Effector memory CD8-positive, alpha-beta T cell (primary cell): ENCODE measurements around the gene MPI.
A peak's percentile ranks its signal among the peaks of the same experiment; 100 is the strongest.

Experiments
- ATAC-seq: fragments of 150-1000 bp; cut with Tn5 transposase; replicated peaks from 2 replicates; pipeline ENCODE4 v1.10.0; 2021; ENCODE audit warnings: mild to moderate bottlenecking, moderate library complexity
- DNase-seq, 3 experiments: peaks; one replicate each; pipeline ENCODE4 v3.0.0; 2021
- H3K27ac Mint-ChIP-seq, 2 donors: one replicate each; pipeline ENCODE4 v1.8.0; 2022; ENCODE audit warnings: mild to moderate bottlenecking in 2 of 2, mixed read lengths in 2 of 2, moderate library complexity in 2 of 2
- H3K27me3 Mint-ChIP-seq, 2 donors: one replicate each; pipeline ENCODE4 v1.8.0; 2022; ENCODE audit warnings: mixed read lengths in 2 of 2
- H3K36me3 Mint-ChIP-seq: one replicate; pipeline ENCODE4 v1.8.0; 2022; ENCODE audit warnings: mild to moderate bottlenecking, moderate library complexity, mixed read lengths; ENCODE audit not compliant: insufficient read depth
- H3K4me1 Mint-ChIP-seq, 2 donors: one replicate each; pipeline ENCODE4 v1.8.0; 2022; ENCODE audit warnings: low read depth in 2 of 2, mixed read lengths in 2 of 2
- H3K4me3 Mint-ChIP-seq, 2 donors: one replicate each; pipeline ENCODE4 v1.8.0; 2022; ENCODE audit warnings: mild to moderate bottlenecking in 2 of 2, mixed read lengths in 2 of 2, moderate library complexity in 2 of 2
- H3K9me3 Mint-ChIP-seq, 2 donors: one replicate each; pipeline ENCODE4 v1.8.0; 2022; ENCODE audit warnings: mixed read lengths in 2 of 2

MPI gene

DNA sequence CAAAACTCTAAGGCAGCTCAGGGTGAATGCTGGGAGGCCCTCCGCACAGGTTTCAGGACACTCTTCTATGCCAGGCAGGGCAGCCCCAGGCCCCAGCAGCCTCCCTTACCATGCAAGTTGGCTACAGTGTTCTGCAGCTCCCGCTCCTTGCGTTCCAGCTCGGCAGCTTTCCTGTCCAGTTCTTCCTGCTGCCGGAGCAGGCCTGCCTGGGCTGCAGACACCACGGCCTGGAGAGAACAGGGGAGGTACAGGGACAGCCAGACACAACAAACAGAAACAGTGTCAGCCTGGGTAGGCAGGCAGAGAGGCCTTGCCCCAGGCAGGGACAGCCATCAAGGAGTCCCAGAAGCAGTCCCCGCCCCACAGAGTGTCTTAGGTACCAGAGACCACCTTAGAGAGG lies 37.9 kb upstream of the MPI start:
- peaks cover 10 to 16% of the 10 kb centered on the region in 2 donors for H3K4me1 Mint-ChIP-seq
- H3K27ac Mint-ChIP-seq, result no peak overlapping the region
- ATAC-seq (no peak), DNase-seq (no peak)
- H3K36me3 Mint-ChIP-seq, result peaks cover 51% of the 10 kb centered on the region
- H3K4me3 Mint-ChIP-seq, result no peak overlapping the region
- no peaks in the 10 kb centered on the region for H3K27me3 Mint-ChIP-seq
- no peaks in the 10 kb centered on the region for H3K9me3 Mint-ChIP-seq

- no peak overlapping the region for H3K27ac Mint-ChIP-seq
- H3K4me3 Mint-ChIP-seq, result no peak overlapping the region
- peaks cover 31 to 39% of the 10 kb centered on the region in 2 donors for H3K4me1 Mint-ChIP-seq
Observed at GRCh38 chr15:74854453-74855022, 35.3 kb upstream of the MPI start.

GRCh38 chr15:74855857-74856256 lies 34.0 kb upstream of the MPI start:
- no peak for DNase-seq
- Mint-ChIP-seq H3K4me3 (no peak overlapping the region), H3K27me3 (no peaks in the 10 kb centered on the region), H3K4me1 (peaks cover 34 to 39% of the 10 kb centered on the region in 2 donors), H3K27ac (peak overlapping the region; percentile 85 to 93), H3K9me3 (no peaks in the 10 kb centered on the region), H3K36me3 (peaks cover 46% of the 10 kb centered on the region)
- ATAC-seq, result no peak

More at GRCh38 chr15:74854453-74855022, 35.3 kb upstream of the MPI start:
- Mint-ChIP-seq H3K9me3 (no peaks in the 10 kb centered on the region), H3K36me3 (peaks cover 50% of the 10 kb centered on the region), H3K27me3 (no peaks in the 10 kb centered on the region)
- ATAC-seq, result no peak
- no peak for DNase-seq

- DNase-seq (no peak), ATAC-seq (no peak)
- Mint-ChIP-seq H3K27me3 (no peaks in the 10 kb centered on the region), H3K36me3 (peaks cover 46% of the 10 kb centered on the region), H3K4me1 (peaks cover 34 to 42% of the 10 kb centered on the region in 2 donors), H3K27ac (peak overlapping the region; percentile 74 to 93), H3K4me3 (peak overlapping the region in 1 of 2 donors; percentile 1), H3K9me3 (no peaks in the 10 kb centered on the region)
Observed at GRCh38 chr15:74856537-74856936, 33.3 kb upstream of the MPI start.

DNA sequence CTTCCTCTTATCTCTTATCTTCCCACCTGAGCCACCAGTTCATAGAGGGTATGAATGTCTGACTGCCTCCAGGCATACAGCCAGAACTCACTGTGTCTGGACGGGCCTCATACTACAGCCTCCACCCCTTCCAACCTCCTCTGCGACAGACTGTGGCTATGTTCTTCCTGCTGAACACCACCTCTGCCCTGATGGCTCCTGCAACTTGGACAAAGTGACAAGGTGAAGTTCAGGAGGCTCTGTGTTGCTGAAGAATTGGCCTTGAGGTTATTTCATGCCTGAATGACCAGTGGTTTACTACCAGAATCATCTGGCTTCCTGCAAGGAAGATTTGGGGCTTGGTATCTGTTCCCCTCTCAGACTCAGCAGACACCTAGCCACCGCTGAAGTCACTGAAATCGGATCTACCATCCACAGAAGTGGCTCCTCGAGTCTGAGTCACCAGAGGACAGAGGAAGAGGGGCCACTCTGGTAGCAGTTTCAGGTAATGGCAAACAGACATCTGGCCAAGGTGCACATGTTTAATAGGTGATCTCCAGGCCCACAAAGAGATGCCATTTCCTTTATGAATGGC lies 32.7 kb upstream of the MPI start:
- peak overlapping the region in 1 of 2 donors; percentile 1 for H3K4me3 Mint-ChIP-seq
- peaks cover 34 to 42% of the 10 kb centered on the region in 2 donors for H3K4me1 Mint-ChIP-seq
- ATAC-seq, result peak; percentile 70
- H3K27me3 Mint-ChIP-seq, result no peaks in the 10 kb centered on the region
- H3K36me3 Mint-ChIP-seq, result peaks cover 49% of the 10 kb centered on the region
- DNase-seq, result no peak
- no peaks in the 10 kb centered on the region for H3K9me3 Mint-ChIP-seq
- H3K27ac Mint-ChIP-seq, result peak overlapping the region; percentile 74 to 93

- H3K4me1 Mint-ChIP-seq, result peaks cover 34 to 42% of the 10 kb centered on the region in 2 donors
- peaks cover 52% of the 10 kb centered on the region for H3K36me3 Mint-ChIP-seq
- H3K27me3 Mint-ChIP-seq, result no peaks in the 10 kb centered on the region
- ATAC-seq (peak; percentile 81), DNase-seq (no peak)
- H3K9me3 Mint-ChIP-seq, result no peaks in the 10 kb centered on the region
- peak overlapping the region; percentile 74 to 93 for H3K27ac Mint-ChIP-seq
- peak overlapping the region; percentile 30 to 68 for H3K4me3 Mint-ChIP-seq
Observed at GRCh38 chr15:74857671-74858368, 32.0 kb upstream of the MPI start.

DNA sequence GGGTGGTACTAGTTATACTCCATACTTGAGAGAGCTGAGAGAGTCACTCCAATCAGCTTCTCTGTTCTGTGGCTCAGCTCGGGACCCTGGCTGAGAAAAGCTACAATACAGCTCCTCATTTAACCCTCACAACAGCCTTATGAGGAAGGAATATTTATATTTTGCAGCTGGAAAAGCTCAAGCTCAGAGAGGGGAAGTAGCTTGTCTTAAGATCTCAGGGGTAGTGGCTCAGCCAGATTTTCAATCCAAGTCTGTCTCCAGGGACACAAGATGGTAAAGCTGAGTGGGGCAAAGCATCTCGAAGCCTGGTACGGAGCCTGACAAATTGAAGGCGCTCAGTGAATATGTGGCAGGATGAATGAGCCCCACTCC lies 31.5 kb upstream of the MPI start:
- H3K4me3 Mint-ChIP-seq, result peak overlapping the region; percentile 30 to 68
- no peak for DNase-seq
- H3K9me3 Mint-ChIP-seq, result no peaks in the 10 kb centered on the region
- ATAC-seq, result no peak
- peak overlapping the region; percentile 74 to 93 for H3K27ac Mint-ChIP-seq
- peaks cover 33 to 37% of the 10 kb centered on the region in 2 donors for H3K4me1 Mint-ChIP-seq
- H3K36me3 Mint-ChIP-seq, result peaks cover 50% of the 10 kb centered on the region
- no peaks in the 10 kb centered on the region for H3K27me3 Mint-ChIP-seq

GRCh38 chr15:74863239-74864056 lies 26.4 kb upstream of the MPI start:
- peak; percentile 33 for ATAC-seq
- no peaks in the 10 kb centered on the region for H3K9me3 Mint-ChIP-seq
- H3K36me3 Mint-ChIP-seq, result peaks cover 41% of the 10 kb centered on the region
- DNase-seq, result no peak
- peak overlapping the region; percentile 78 to 82 for H3K27ac Mint-ChIP-seq
- H3K4me1 Mint-ChIP-seq, result peaks cover 46 to 55% of the 10 kb centered on the region in 2 donors
- H3K4me3 Mint-ChIP-seq, result peak overlapping the region; percentile 9 to 37
- no peaks in the 10 kb centered on the region for H3K27me3 Mint-ChIP-seq

DNA sequence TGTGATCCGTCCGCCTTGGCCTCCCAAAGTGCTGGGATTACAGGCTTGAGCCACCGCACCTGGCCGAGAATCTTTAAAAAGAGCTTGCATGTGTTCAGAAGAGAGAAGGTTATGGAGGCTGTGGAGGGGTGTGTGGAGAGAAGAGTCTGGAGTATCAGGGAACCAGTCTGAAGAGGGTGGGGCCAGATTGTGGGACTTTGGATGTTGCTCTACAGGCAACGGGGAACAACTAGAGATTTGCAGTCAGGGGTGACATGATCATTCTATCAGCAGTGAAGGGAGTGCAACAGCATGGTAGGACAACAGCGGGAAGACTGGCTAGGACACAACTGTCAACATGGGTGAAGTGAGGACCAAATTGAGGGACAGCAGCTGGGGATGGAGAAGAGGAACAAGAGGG lies 25.5 kb upstream of the MPI start:
- no peak for DNase-seq
- Mint-ChIP-seq H3K4me1 (peaks cover 42 to 53% of the 10 kb centered on the region in 2 donors), H3K9me3 (no peaks in the 10 kb centered on the region), H3K27me3 (no peaks in the 10 kb centered on the region), H3K36me3 (peaks cover 39% of the 10 kb centered on the region), H3K4me3 (peak overlapping the region in 1 of 2 donors; percentile 30), H3K27ac (peak overlapping the region; percentile 11 to 78)
- ATAC-seq, result no peak

GRCh38 chr15:74865316-74865715 lies 24.5 kb upstream of the MPI start:
- DNase-seq (no peak), ATAC-seq (no peak)
- no peaks in the 10 kb centered on the region for H3K9me3 Mint-ChIP-seq
- peak overlapping the region; percentile 11 to 78 for H3K27ac Mint-ChIP-seq
- peaks cover 48 to 62% of the 10 kb centered on the region in 2 donors for H3K4me1 Mint-ChIP-seq
- no peaks in the 10 kb centered on the region for H3K27me3 Mint-ChIP-seq
- H3K4me3 Mint-ChIP-seq, result peak overlapping the region; percentile 72 to 78
- peaks cover 37% of the 10 kb centered on the region for H3K36me3 Mint-ChIP-seq

DNA sequence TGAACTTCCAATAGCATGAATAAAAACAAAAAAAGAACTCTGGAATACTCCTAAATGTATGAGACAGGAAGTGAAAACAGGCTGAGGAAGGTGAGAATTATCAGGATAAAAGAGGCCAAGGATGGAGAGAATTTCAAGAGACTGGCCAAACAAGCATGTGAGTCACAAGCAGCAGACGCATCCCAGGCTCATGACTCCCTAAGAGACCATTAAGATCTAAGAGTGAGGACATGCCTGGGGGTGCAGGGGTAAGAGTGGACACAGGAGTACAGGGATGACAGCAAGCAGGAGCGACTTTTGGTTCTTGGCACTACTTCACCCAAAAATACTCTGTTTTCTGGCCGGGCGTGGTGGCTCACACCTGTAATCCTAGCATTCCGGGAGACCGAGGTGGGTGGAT lies 23.8 kb upstream of the MPI start:
- no peak for DNase-seq
- Mint-ChIP-seq H3K27me3 (no peaks in the 10 kb centered on the region), H3K27ac (peak overlapping the region; percentile 11 to 78), H3K9me3 (no peaks in the 10 kb centered on the region), H3K36me3 (peaks cover 36% of the 10 kb centered on the region), H3K4me3 (peak overlapping the region; percentile 72 to 78), H3K4me1 (peaks cover 55 to 68% of the 10 kb centered on the region in 2 donors)
- no peak for ATAC-seq

DNA sequence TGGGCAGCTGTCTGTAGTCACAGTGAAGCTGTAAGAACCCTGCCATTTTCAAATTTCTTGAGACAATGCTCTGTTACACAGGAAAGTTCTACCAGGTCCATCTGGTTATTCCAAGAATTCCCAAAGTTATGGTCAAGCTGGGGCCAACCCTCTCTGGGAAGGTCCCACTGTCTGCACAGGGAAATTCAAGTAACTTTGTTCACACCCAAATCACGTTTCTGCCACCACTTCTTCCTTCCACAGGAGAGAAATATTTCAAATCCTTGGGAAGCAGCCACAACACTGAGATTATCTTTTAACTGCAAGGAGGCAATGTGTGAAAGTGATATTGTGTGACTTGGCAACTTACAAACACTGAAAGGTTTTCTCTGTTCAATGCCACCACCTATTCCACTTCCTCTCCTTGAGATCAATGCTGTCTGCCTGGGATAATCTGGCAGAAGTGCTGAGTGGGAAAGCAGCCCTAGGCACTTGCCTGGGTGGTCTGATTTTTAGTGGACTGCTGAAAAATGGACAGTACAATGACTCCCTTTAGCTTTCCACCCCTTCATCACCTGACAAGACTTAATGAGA lies 22.3 kb upstream of the MPI start:
- DNase-seq, result no peak
- Mint-ChIP-seq H3K36me3 (peaks cover 24% of the 10 kb centered on the region), H3K27ac (peak overlapping the region; percentile 84 to 89)

DNA sequence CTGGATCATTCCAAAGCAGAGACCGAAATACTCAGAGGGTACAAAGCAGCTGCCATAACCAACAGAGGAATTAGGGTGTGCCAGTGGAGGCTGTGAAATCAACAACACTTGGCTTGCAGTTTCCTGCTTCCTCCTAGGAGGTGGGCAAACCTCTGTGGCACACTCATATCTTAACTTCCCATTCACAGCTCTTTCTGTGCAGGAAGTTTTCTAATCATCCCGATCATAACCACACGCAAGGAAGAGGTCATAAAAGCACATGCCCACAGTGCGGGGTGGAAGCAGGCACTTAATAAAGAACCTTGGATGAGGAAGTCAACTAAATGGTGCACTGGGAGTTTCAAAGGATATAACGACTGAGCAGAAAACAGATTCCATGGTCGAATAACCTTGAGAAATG lies 21.8 kb upstream of the MPI start:
- Mint-ChIP-seq H3K27me3 (no peaks in the 10 kb centered on the region), H3K9me3 (no peaks in the 10 kb centered on the region), H3K4me1 (peaks cover 66 to 73% of the 10 kb centered on the region in 2 donors), H3K36me3 (peaks cover 25% of the 10 kb centered on the region), H3K4me3 (peak overlapping the region; percentile 72 to 78), H3K27ac (peak overlapping the region; percentile 84 to 89)
- no peak for ATAC-seq
- DNase-seq, result no peak

More for the DNA sequence above, 22.3 kb upstream of the MPI start:
- Mint-ChIP-seq H3K4me3 (peak overlapping the region; percentile 72 to 78), H3K27me3 (no peaks in the 10 kb centered on the region), H3K9me3 (no peaks in the 10 kb centered on the region), H3K4me1 (peaks cover 62 to 70% of the 10 kb centered on the region in 2 donors)
- no peak for ATAC-seq
